Endodermal cell (in vitro differentiated cells): Measurements from ENCODE around the gene ZNF503. TPM values are rescaled to one million over a fixed set of nuclear protein-coding genes. Genes with fewer than 3 reads are reported as not detected.
A peak's percentile ranks its signal among the peaks of the same experiment; 100 is the strongest.

Experiments used
- DNase-seq: peaks from one replicate; pipeline ENCODE4 v3.0.0-alpha.2; 2017
- H3K27ac ChIP-seq: 2 replicates; pipeline ENCODE4 v1.5.1; 2013; ENCODE audit warnings: mild to moderate bottlenecking, low read depth, low read length, moderate library complexity
- H3K27me3 ChIP-seq: 2 replicates; pipeline ENCODE4 v1.6.1; 2013; ENCODE audit warnings: mild to moderate bottlenecking, low read length, moderate library complexity; ENCODE audit not compliant: insufficient read depth, control insufficient read depth, poor library complexity, severe bottlenecking
- H3K36me3 ChIP-seq: 2 replicates; pipeline ENCODE4 v1.7.0; 2013; ENCODE audit warnings: mild to moderate bottlenecking, low read length, moderate library complexity; ENCODE audit not compliant: control insufficient read depth, insufficient read depth
- H3K4me1 ChIP-seq: one replicate; pipeline ENCODE4 v1.7.0; 2013; ENCODE audit warnings: low read length; ENCODE audit not compliant: control insufficient read depth, insufficient read depth
- H3K4me3 ChIP-seq: 2 replicates; pipeline ENCODE4 v1.5.1; 2013; ENCODE audit warnings: mild to moderate bottlenecking, low read length, moderate library complexity
- H3K9ac ChIP-seq: 2 replicates; pipeline ENCODE4 v1.6.1; 2013; ENCODE audit warnings: mild to moderate bottlenecking, low read length, moderate library complexity; ENCODE audit not compliant: poor library complexity, severe bottlenecking; ENCODE audit errors: extremely low read depth
- H3K9me3 ChIP-seq: 2 replicates; pipeline ENCODE4 v1.6.1; 2013; ENCODE audit warnings: mild to moderate bottlenecking, low read length, moderate library complexity; ENCODE audit not compliant: control insufficient read depth
- H3K27ac Mint-ChIP-seq: 2 replicates; pipeline ENCODE4 v1.8.0; 2020; ENCODE audit warnings: mixed read lengths
- H3K27me3 Mint-ChIP-seq: 2 replicates; pipeline ENCODE4 v1.8.0; 2021; ENCODE audit warnings: mild to moderate bottlenecking, mixed read lengths; ENCODE audit not compliant: insufficient read depth
- H3K36me3 Mint-ChIP-seq: 2 replicates; pipeline ENCODE4 v1.8.0; 2020; ENCODE audit warnings: low read depth, mixed read lengths
- H3K4me1 Mint-ChIP-seq: 2 replicates; pipeline ENCODE4 v1.8.0; 2020; ENCODE audit warnings: mixed read lengths
- H3K4me3 Mint-ChIP-seq: 2 replicates; pipeline ENCODE4 v1.8.0; 2020; ENCODE audit warnings: mild to moderate bottlenecking, moderate library complexity, mixed read lengths
- H3K9me3 Mint-ChIP-seq: 2 replicates; pipeline ENCODE4 v1.8.0; 2020; ENCODE audit warnings: mild to moderate bottlenecking, mixed read lengths
- CTCF ChIP-seq: fragments of 200-600 bp; sonication (generic); conservative IDR thresholded peaks from 2 replicates; pipeline ENCODE4 v1.5.0; 2021; ENCODE audit warnings: antibody characterized with exemption, mild to moderate bottlenecking
- WGBS, 2 experiments: methylation state at CpG; one replicate each; pipeline versions ENCODE4 v1.1.5 to v1.1.7; 2013; ENCODE audit warnings: missing lambda C conversion rate in 2 of 2, mixed read lengths in 1 of 2; ENCODE audit not compliant: insufficient coverage in 1 of 2, insufficient read length in 1 of 2; 5-methylcytosine and 5-hydroxymethylcytosine counted together
- total RNA-seq, 2 donors: library from RNA; stranded (reverse); fragmentation: NEBNext Ultra II Directional in 1 of 2; extraction: Animal tissue kit (Norgen Biotek cat#: 25700) in 1 of 2; gene quantifications; 2 replicates in 1 of 2; 3 replicates in 1 of 2; pipeline ENCODE4 v1.2.1, GENCODE V29; 2021

Gene ZNF503
- total RNA-seq, 2 donors from 2014 or later: 0.40 to 1.1 TPM

- H3K4me3 ChIP-seq: no peak overlapping the region
- 43 to 47% methylated on average over 4 to 8 of the region's 8 CpGs for WGBS, 2 experiments
- Mint-ChIP-seq H3K27me3 (peaks cover 86% of the 10 kb centered on the region), H3K4me1 (peaks cover 39% of the 10 kb centered on the region), H3K27ac (no peak overlapping the region), H3K4me3 (peak overlapping the region; percentile 50), H3K9me3 (no peaks in the 10 kb centered on the region), H3K36me3 (no peaks in the 10 kb centered on the region)
- TF ChIP-seq CTCF: no peak
- peak; percentile 61 for DNase-seq
- H3K9me3 ChIP-seq: no peaks in the 10 kb centered on the region
- peaks cover 42% of the 10 kb centered on the region for H3K27me3 ChIP-seq
- no peaks in the 10 kb centered on the region for H3K36me3 ChIP-seq
- no peak overlapping the region for H3K9ac ChIP-seq
- peaks cover 11% of the 10 kb centered on the region for H3K4me1 ChIP-seq
- no peak overlapping the region for H3K27ac ChIP-seq
Measured at GRCh38 chr10:75433216-75433615, 31.7 kb upstream of the ZNF503 start.

- peak overlapping the region; percentile 50 for H3K4me3 Mint-ChIP-seq
- Histone ChIP-seq H3K27ac (no peak overlapping the region), H3K4me1 (peaks cover 11% of the 10 kb centered on the region), H3K36me3 (no peaks in the 10 kb centered on the region), H3K9ac (no peak overlapping the region), H3K9me3 (no peaks in the 10 kb centered on the region), H3K27me3 (peaks cover 38% of the 10 kb centered on the region), H3K4me3 (no peak overlapping the region)
- 37 to 40% methylated on average over 2 to 5 of the region's 5 CpGs for WGBS, 2 experiments
- no peak for TF ChIP-seq CTCF
- H3K27ac Mint-ChIP-seq: no peak overlapping the region
- DNase-seq: peak; percentile 60
- H3K9me3 Mint-ChIP-seq: no peaks in the 10 kb centered on the region
- no peaks in the 10 kb centered on the region for H3K36me3 Mint-ChIP-seq
- H3K4me1 Mint-ChIP-seq: peaks cover 40% of the 10 kb centered on the region
- peaks cover 85% of the 10 kb centered on the region for H3K27me3 Mint-ChIP-seq
Measured at GRCh38 chr10:75432763-75433162, 31.2 kb upstream of the ZNF503 start.

- Histone ChIP-seq H3K27ac (no peak overlapping the region), H3K9ac (no peak overlapping the region), H3K36me3 (no peaks in the 10 kb centered on the region), H3K4me1 (peaks cover 11% of the 10 kb centered on the region), H3K4me3 (no peak overlapping the region), H3K9me3 (no peaks in the 10 kb centered on the region), H3K27me3 (peaks cover 37% of the 10 kb centered on the region)
- Mint-ChIP-seq H3K4me3 (peak overlapping the region; percentile 50), H3K36me3 (no peaks in the 10 kb centered on the region), H3K9me3 (no peaks in the 10 kb centered on the region), H3K27me3 (peaks cover 83% of the 10 kb centered on the region), H3K4me1 (peaks cover 40% of the 10 kb centered on the region), H3K27ac (no peak overlapping the region)
- no peak for TF ChIP-seq CTCF
- peak; percentile 56 for DNase-seq
- WGBS, 2 experiments: 70 to 79% methylated on average over 5 of the region's 5 CpGs
Measured at GRCh38 chr10:75432176-75432575, 30.6 kb upstream of the ZNF503 start.
